Activated CD8-positive, alpha-beta memory T cell treated with anti-CD3 and anti-CD28 coated beads, Interleukin-2, amount 10 ng/mL, durations not matched to agents 7 days and 5 days (primary cell): ENCODE data around the gene CD69. TPM values are rescaled to one million over a fixed set of nuclear protein-coding genes. Genes with fewer than 3 reads are reported as not detected.

Source experiments
- total RNA-seq, 2 experiments: library from RNA; stranded (reverse); gene quantifications; one replicate each; pipeline ENCODE4 v1.2.3, GENCODE V29; 2021

CD69 gene
- total RNA-seq, 2 experiments from 2014 or later: 76.0 to 104 TPM

Other genes with a start within 250 kb of the CD69 start
- 10 to 100 TPM; 13.0 to 30.2 TPM for gene KLRB1, start 153.0 kb downstream of the CD69 start, total RNA-seq
- 100 to 1,000 TPM; 355 to 385 TPM for gene CLEC2D, start 91.2 kb downstream of the CD69 start, total RNA-seq
- 1 to 10 TPM; 2.2 to 8.8 TPM for gene CLECL1, start 27.8 kb downstream of the CD69 start, total RNA-seq
- under 1 TPM; 0.44 to 0.54 TPM for gene KLRF1, start 66.6 kb upstream of the CD69 start, total RNA-seq
- gene CLEC2B, start 108.5 kb upstream of the CD69 start, total RNA-seq: 10 to 100 TPM; 55.1 to 55.3 TPM
- 1 to 10 TPM in 1 of 2 experiments, not detected in 1; 1.6 TPM for gene KLRF2, start 120.6 kb upstream of the CD69 start, total RNA-seq
- not detected for gene CLEC2A, start 171.5 kb upstream of the CD69 start, total RNA-seq
- gene CLEC12A, start 210.5 kb upstream of the CD69 start, total RNA-seq: 1 to 10 TPM in 1 of 2 experiments, under 1 TPM in 1; 0.40 to 1.6 TPM
- gene CLEC1B, start 238.2 kb upstream of the CD69 start, total RNA-seq: not detected
- gene CLEC12B, start 249.7 kb upstream of the CD69 start, total RNA-seq: not detected